ENCODE results near the gene SPANXN4.

The SPANXN4 gene

GRCh38 chrX:143025628-143026027, at the start of gene SPANXN4:
TSS of gene SPANXN4 (plus strand) at chrX:143025928. CDS start at chrX:143026015, 87 bp downstream.
- DNase-seq: no peak

GRCh38 chrX:142977128-142977914, 48.4 kb upstream of the SPANXN4 start:
- no peak for DNase-seq

- no peak for DNase-seq
Measured at GRCh38 chrX:142978130-142978684, 47.5 kb upstream of the SPANXN4 start.

GRCh38 chrX:142982679-142983078, 43.0 kb upstream of the SPANXN4 start:
- no peak for DNase-seq

GRCh38 chrX:142994988-142995387, 30.7 kb upstream of the SPANXN4 start:
- no peak for DNase-seq

GRCh38 chrX:142998447-142999198, 27.1 kb upstream of the SPANXN4 start:
- no peak for DNase-seq

- no peak for DNase-seq
Measured at GRCh38 chrX:142999199-142999701, 26.5 kb upstream of the SPANXN4 start.

- no peak for DNase-seq
Measured at GRCh38 chrX:143002206-143002605, 23.5 kb upstream of the SPANXN4 start.

GRCh38 chrX:143017272-143017671, 8.5 kb upstream of the SPANXN4 start:
- no peak for DNase-seq

GRCh38 chrX:143027275-143027674, 1.5 kb downstream of the SPANXN4 start:
- no peak for DNase-seq

- DNase-seq: no peak
Measured at GRCh38 chrX:143047511-143047910, 21.8 kb downstream of the SPANXN4 start.

GRCh38 chrX:143058120-143058519, 32.4 kb downstream of the SPANXN4 start:
- DNase-seq: no peak

- no peak for DNase-seq
Measured at GRCh38 chrX:143081231-143081630, 55.5 kb downstream of the SPANXN4 start.

GRCh38 chrX:143082537-143082936, 56.8 kb downstream of the SPANXN4 start:
- DNase-seq: no peak
